GM12875 (cell line): ENCODE results near the gene LRRN3.

Experiments
- H3K4me3 ChIP-seq: one replicate; pipeline ENCODE4 v1.5.1; 2011; ENCODE audit warnings: low read depth, low read length, control low read depth
- TF ChIP-seq, protein P1 (sequence below): IDR thresholded peaks from 2 replicates; pipeline ENCODE4 v1.5.1; 2011; ENCODE audit warnings: low read depth, mild to moderate bottlenecking, control low read depth, inconsistent platforms, low read length, moderate library complexity, borderline replicate concordance; ENCODE audit not compliant: insufficient read depth

LRRN3 gene

DNA sequence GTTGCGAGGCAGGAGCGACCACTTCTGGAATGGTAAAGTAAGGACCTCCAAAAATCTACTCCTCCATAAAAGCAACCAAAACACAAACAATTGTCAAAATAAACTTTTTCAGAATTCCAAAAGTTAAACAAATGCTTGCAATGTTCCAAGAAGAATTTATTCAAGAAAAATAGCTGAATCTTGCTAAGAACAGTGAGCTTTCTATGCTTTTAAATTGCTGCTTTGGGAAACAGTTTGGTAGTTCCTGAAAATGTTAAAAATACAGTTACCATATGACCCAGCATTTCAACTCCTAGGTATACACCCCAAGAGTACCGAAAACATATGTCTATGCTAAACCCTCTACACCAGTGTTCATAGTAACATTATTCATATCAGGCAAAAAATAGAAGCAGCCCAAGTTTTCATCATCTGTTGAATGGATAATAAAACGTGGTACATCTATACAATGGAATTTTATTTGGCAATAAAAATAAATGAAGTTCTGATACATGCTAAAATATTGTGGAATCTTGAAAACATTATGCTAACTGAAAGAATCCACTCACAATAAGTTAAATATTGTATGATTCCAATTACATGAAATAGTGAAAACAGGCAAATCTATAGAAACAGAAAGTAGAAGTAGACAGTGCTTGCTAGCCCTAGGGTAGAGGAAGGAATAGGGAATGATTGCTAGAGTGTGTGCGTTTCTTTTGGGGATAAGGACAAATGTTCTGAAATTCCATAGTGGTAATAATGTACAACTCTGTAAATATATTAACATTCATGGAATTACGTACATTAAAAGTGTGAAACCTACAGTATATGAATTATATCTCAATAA lies 57.0 kb downstream of the LRRN3 start:
- TF ChIP-seq, protein P1, sequence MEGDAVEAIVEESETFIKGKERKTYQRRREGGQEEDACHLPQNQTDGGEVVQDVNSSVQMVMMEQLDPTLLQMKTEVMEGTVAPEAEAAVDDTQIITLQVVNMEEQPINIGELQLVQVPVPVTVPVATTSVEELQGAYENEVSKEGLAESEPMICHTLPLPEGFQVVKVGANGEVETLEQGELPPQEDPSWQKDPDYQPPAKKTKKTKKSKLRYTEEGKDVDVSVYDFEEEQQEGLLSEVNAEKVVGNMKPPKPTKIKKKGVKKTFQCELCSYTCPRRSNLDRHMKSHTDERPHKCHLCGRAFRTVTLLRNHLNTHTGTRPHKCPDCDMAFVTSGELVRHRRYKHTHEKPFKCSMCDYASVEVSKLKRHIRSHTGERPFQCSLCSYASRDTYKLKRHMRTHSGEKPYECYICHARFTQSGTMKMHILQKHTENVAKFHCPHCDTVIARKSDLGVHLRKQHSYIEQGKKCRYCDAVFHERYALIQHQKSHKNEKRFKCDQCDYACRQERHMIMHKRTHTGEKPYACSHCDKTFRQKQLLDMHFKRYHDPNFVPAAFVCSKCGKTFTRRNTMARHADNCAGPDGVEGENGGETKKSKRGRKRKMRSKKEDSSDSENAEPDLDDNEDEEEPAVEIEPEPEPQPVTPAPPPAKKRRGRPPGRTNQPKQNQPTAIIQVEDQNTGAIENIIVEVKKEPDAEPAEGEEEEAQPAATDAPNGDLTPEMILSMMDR, result no peak
- H3K4me3 ChIP-seq, result no peak overlapping the region

DNA sequence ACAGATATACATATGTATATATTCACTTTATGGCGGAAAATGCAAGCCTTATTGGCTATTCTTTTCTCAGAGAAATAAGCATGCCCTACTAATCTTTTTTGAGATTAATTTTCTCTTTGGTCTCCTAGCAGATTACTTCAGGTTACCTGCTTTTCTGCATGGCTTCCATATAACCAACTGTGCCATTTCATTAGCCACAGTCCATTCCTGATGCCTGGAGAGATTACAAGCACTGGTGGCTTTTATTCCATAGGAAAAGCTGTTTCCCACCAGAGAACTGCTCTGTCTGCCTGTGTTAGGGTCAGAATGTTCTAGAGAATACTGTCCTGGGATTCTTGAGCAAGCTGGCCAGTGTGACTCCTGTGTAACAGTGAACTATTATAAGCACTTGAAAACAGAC lies 59.8 kb downstream of the LRRN3 start:
- no peak overlapping the region for H3K4me3 ChIP-seq
- TF ChIP-seq, protein P1, result no peak

DNA sequence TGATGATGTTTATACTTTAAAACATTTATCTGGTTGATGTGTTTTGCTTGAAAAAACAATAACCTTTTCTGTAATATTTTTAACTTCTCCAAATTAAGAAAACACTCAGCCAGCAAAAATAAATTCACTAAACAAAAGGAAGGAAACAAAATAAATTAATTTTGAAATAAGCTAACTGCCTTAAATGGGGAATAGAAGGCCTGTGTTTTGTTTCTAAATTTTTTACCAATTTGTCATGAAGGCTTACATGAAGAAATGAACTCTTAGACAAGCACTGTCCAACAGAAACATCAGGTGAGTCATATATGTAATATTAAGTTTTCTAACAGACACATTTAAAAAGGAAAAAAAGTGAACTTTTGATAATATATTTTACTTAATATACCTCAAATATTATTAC lies 68.5 kb downstream of the LRRN3 start:
- TF ChIP-seq, protein P1, result no peak
- H3K4me3 ChIP-seq, result no peak overlapping the region

DNA sequence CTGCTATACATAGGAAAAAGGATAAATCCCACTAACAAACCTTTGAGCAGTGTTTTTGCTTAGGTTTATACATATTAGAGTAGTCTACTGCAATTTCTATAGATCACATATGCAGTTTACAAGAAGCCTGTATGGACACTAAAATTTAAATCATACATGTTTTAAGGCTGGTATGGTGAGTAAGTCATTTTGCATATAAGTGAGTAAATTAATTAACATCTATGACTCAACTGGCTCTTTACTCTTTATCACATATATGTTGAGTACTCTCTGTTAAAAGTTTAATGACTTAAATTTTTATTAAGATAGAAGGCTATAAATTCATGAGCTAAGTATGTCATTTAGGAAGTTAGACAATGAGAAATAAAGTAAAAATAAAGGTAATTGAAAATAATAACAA lies 69.4 kb downstream of the LRRN3 start:
- TF ChIP-seq, protein P1, result no peak
- H3K4me3 ChIP-seq, result no peak overlapping the region

DNA sequence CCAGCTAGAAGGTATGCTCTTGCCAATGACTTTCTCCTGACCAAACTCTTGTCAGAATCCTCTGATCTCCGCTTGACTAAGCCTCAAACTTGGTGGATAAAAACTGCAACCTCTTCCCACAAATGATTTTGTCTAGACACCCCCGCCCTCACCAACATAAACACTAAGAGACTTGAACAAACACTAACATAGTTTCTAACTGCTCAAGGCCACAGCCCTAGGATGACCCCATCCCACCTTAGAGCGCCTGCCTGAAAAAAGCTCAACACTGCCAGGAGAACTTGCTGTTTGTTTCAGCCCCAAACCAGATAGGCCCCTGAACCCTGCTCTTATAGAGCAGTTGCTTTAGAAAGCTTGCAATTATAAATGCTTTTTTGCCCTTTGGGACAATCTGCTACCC lies 71.8 kb downstream of the LRRN3 start:
- no peak overlapping the region for H3K4me3 ChIP-seq

DNA sequence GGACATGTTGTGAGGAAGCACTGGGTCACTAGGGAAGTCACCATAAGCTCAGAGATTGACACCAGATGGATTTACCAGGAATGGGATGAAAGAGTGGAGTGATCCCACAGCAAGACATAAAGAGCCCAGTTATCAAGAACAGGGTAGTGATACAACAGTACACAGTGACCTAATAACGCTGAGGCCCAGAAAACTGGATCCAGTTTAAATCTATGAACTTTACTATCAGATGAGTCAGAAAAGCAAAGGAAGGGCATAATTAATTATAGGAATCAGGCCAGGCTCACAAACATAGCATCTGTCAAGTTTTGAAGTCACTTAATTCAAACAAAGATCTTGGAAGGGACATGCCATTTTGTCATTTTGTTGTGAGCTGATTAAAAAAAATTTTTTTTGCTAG lies 73.5 kb downstream of the LRRN3 start:
- H3K4me3 ChIP-seq, result no peak overlapping the region
- TF ChIP-seq, protein P1, result no peak

More for the DNA sequence above, 71.8 kb downstream of the LRRN3 start:
- TF ChIP-seq, protein P1, result no peak

DNA sequence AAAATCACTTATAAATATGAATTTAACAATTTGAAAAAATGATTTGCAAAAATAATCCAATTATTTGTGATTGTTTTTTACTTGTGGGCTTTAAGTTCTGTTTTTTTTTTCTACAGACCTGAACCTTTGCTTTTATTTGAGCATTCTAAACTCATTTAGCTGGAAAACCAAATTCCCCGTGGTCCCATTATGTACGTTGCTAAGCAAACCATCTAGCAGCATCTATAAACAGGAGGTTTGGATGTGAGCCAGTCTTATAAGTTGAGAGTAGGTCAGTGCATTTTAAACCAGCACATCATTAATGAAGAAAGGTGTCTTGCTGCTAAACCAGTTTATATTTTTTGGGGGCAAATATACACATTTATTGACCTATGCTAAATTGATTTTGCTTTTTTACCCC lies 77.3 kb downstream of the LRRN3 start:
- no peak overlapping the region for H3K4me3 ChIP-seq
- TF ChIP-seq, protein P1, result no peak
